Stimulated activated CD4-positive, alpha-beta T cell treated with anti-CD3 and anti-CD28 coated beads, TNF-alpha, amount 100 ng/mL, for 48 hours (primary cell): ENCODE results near the gene CD68.

ENCODE experiments used
- DNase-seq, 3 donors: peaks; one replicate each; pipeline ENCODE4 v3.0.0-alpha.2; 2020; ENCODE audit warnings: low read depth in 3 of 3

CD68 gene

DNA sequence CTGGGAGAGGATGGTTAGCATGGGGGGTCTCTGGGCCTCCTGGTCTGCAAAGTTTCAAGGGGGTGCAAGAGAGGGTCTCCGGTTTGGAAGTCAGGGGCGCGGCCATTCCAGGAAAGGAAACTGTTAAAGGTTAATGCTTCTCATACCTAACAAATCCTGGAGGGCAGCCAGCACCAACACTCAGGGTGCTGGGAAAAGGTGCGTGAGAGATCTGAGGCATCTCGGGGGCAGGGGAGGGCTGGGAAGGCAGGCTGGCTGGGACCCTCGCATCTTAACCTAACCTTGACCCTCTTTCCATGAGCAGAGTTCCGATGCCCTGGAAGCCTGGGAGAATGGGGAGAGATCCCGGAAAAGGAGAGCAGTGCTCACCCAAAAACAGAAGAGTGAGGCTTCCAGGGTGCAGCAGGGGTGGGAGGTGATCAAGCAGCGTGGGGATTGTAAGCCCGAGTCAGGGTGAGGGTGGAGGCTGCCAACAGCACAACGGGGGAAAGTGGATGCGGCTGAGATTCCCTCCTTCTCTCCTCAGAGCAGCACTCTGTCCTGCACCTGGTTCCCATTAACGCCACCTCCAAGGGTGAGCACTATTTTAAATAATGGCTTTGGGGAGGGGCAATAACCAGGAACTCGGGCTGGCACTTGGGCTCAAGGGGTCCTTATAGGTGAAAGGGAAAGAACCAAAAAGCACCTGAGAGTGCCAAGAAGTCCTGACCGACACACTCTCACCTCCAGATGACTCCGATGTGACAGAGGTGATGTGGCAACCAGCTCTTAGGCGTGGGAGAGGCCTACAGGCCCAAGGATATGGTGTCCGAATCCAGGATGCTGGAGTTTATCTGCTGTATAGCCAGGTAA lies 19.9 kb upstream of the CD68 start:
- no peak for DNase-seq

DNA sequence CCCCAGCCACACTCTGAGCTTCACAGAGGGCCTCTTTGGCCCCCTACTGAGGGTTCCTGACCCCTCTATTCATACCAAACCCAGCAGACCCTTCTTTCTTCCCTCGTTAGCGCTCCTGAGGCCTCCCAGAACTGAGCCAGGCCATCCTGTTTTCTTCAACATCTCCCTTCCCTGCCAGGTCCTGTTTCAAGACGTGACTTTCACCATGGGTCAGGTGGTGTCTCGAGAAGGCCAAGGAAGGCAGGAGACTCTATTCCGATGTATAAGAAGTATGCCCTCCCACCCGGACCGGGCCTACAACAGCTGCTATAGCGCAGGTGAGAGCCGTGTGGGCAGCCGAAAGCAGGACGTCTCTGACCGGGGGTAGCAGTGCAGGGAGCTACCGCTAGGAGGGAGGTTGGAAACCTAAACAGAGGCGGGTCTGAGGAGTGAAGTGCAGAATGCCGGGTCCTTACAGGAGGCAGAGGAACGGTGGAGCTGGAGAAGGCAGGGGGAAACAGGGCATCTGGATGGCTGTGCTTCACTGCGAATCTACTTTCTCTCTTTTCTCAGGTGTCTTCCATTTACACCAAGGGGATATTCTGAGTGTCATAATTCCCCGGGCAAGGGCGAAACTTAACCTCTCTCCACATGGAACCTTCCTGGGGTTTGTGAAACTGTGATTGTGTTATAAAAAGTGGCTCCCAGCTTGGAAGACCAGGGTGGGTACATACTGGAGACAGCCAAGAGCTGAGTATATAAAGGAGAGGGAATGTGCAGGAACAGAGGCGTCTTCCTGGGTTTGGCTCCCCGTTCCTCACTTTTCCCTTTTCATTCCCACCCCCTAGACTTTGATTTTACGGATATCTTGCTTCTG lies 19.0 kb upstream of the CD68 start:
- peak; percentile 51 to 61 (median 52) for DNase-seq

DNA sequence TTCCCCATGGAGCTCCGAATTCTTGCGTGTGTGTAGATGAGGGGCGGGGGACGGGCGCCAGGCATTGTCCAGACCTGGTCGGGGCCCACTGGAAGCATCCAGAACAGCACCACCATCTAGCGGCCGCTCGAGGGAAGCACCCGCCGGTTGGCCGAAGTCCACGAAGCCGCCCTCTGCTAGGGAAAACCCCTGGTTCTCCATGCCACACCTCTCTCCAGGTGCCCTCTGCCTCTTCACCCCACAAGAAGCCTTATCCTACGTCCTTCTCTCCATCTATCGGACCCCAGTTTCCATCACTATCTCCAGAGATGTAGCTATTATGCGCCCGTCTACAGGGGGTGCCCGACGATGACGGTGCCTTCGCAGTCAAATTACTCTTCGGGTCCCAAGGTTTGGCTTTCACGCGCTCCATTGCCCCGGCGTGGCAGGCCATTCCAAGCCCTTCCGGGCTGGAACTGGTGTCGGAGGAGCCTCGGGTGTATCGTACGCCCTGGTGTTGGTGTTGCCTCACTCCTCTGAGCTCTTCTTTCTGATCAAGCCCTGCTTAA lies 18.3 kb upstream of the CD68 start:
- DNase-seq, result peak; percentile 75 to 83 (median 77)

DNA sequence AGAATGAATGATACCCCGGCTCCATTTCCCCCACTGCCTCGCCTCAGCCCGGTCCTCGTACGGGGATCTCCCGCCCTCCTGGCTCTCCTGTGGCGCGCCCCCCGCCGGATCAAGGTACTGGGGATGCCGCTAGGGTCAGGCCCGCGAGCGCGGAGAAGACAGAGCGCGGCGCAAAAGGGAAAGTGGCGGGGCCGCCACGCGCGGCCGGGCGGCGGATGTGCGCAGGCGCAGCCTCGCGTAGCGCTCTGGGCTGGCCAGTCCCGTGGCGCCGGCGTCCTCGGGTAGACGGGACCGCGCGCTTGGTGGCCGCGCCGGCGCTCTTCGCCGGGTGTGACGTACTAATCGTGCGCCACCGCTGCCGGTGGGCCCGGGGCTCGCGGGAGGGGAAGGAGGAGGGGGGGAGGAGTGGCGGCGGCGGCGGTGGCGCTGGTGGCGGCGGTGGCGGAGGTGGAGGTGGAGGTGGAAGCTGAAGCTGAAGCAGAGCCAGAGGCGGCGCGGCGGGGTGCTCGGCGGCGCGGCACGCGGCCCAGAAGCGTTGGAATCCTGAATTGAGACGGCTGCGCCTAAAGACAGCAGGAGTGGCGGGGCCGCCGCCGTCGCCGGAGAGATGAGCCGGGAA lies 17.7 kb upstream of the CD68 start, which contains the start of gene SENP3:
TSS of gene SENP3 (plus strand) at position 331 of the 619 bp plus-strand sequence. CDS start 1,158 bp downstream, outside the sequence.
- peak; percentile 79 to 90 (median 82) for DNase-seq

DNA sequence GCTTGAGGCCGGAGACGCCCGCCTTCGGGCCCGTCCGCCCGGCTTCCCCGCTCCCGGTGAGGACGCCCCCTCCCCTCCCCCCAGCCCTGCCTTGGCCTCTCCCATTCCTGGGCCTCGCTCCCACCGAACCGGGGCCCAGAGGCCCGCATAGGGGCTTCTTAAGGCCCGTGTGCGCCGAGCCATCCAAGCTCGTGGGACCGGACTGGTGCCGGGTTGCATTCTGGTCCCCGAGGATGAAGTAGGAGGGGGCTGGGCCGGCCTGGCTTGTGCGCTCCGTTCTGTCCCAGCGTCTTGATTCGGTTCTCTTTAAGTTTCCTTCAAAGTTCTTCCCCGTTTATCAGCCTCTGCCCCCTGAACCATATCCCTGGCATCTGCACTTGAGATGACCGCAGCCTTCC lies 17.2 kb upstream of the CD68 start:
- no peak for DNase-seq

DNA sequence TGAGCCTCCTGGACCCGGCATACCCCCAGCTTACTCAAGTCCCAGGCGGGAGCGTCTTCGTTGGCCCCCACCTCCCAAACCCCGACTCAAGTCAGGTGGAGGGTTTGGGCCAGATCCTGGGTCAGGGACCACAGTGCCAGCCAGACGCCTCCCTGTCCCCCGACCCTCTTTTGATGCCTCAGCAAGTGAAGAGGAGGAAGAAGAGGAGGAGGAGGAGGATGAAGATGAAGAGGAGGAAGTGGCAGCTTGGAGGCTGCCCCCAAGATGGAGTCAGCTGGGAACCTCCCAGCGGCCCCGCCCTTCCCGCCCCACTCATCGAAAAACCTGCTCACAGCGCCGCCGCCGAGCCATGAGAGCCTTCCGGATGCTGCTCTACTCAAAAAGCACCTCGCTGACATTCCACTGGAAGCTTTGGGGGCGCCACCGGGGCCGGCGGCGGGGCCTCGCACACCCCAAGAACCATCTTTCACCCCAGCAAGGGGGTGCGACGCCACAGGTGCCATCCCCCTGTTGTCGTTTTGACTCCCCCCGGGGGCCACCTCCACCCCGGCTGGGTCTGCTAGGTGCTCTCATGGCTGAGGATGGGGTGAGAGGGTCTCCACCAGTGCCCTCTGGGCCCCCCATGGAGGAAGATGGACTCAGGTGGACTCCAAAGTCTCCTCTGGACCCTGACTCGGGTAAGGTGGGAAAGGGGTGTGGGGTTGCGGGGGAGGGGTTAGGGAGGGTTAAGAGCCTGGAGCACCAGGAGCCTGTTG lies 16.1 kb upstream of the CD68 start:
- DNase-seq, result no peak

DNA sequence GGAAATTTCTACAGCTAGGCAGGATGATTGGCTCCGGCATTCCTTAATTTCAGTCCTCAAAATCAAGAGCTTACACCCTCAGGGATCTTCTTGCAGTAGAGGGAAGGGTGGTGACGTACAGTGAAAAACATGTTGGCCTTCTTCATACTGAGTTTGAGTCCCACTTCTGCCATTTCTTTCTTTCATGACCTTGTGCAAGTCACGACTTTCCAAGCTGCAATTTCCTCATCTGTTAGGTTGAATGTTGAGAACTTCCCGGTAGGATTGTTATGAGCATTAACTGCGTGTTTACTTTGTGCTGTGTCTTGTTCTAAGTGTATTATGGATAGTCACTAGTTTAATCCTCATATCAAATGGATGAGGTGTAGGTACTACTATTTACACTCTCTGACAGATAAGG lies 9.9 kb upstream of the CD68 start:
- DNase-seq, result no peak

DNA sequence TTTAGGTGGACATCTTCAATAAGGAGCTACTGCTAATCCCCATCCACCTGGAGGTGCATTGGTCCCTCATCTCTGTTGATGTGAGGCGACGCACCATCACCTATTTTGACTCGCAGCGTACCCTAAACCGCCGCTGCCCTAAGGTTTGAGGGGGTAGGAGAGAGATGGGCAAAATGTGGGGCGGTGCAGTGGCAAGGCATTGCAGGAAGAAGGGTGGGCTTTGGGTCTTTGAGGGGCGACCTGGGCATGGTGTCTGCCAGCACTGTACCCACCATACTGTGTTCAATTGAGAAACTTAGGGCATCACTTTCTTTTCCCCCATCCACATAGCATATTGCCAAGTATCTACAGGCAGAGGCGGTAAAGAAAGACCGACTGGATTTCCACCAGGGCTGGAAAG lies 9.1 kb upstream of the CD68 start:
- DNase-seq, result no peak

DNA sequence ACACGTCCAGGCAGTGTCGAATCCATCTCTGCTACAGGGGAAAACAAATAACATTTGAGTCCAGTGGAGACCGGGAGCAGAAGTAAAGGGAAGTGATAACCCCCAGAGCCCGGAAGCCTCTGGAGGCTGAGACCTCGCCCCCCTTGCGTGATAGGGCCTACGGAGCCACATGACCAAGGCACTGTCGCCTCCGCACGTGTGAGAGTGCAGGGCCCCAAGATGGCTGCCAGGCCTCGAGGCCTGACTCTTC lies 7.2 kb upstream of the CD68 start:
- DNase-seq, result peak in 1 of 3 donors; percentile 96

DNA sequence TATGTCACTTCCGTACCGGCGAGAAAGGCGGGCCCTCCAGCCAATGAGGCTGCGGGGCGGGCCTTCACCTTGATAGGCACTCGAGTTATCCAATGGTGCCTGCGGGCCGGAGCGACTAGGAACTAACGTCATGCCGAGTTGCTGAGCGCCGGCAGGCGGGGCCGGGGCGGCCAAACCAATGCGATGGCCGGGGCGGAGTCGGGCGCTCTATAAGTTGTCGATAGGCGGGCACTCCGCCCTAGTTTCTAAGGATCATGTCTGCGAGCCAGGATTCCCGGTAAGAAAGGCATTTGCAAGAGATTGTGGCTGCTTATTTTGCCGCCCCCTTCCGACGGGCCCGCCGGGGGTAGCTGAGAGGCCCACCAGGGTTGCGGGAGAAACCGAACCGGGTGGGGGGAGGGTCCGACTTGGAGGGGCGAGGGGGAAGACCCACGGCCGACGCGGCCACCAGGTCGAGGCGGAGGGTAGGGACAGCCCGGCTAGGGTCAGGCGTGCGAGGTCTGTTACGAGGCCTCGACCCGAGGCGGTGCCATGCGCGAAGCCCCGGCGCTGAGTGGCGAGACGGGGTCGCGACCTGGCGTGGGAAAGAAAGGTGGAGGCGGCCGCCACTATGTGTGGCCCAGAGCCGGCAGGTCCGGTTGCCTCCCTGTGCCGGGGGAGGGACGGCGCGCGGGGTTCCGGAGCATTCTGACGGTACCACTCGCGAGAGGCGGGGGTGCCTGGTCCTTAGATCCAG lies 6.7 kb upstream of the CD68 start:
- DNase-seq, result peak in 2 of 3 donors; percentile 99 to 100

DNA sequence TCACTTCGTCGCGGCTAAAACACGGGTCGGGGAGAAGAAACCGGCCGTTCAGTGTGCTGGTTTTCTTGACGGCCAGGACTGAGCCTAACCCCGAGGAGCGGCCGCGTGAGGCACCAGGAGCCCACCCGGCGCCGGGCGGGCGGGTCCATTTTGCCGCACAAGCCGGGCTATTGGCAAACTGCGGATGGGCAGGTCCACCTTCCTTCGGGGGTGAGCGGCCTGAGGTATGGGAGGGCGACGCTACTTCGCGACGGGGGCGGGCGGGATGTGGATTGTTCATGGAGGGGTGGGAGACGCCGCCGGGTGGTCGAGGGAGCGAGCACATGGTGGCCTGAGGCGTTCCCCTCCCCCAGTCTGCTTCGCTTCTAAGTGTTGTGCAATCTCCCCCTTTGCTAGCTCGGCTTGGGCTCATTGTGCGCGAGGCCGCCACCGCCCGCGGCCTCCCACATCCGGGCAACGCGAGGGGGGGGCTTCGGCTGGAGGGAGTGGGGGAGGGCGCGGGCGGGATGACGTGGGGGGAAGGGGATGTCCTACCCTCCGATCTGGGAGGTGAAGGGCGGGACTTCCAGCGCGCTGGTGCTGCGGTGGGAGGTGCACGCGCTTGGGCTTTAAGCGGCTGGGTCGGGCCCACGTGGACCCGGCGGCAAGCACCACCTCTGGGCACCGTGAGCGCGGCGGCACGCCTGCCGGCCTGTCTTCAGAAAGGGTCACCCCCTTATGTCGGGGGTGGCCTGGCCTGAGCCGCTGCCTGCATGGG lies 5.9 kb upstream of the CD68 start:
- peak; percentile 80 to 86 (median 83) for DNase-seq

DNA sequence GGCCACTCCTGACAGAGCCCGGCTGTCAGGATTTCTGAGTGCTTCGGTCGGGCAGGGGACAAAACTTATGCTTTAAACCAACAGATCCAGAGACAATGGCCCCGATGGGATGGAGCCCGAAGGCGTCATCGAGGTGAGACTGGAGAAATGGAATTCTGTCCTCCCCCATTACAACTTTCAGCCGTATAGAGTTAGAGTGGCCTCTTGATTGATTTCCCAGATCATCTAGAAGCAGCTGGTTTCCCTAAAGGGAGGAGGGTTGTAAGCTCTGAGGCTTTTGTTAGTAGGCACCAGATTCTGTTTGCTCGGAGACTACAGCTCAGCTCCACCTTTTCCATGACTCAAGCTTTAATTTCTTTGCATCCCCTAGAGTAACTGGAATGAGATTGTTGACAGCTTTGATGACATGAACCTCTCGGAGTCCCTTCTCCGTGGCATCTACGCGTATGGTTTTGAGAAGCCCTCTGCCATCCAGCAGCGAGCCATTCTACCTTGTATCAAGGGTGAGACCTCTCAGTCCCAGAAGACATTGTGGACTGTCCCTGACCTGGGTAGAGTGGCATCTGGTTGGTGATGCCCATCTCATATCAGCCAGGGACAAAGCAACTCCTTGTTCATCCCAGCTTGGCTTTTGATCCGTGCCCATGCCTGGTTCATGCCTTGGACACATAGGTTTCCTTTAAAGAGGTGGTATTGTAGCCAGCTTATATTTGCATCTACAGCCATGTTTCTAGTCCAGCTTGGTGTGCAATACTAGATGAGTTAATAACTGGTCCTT lies 5.1 kb upstream of the CD68 start:
- DNase-seq, result no peak

DNA sequence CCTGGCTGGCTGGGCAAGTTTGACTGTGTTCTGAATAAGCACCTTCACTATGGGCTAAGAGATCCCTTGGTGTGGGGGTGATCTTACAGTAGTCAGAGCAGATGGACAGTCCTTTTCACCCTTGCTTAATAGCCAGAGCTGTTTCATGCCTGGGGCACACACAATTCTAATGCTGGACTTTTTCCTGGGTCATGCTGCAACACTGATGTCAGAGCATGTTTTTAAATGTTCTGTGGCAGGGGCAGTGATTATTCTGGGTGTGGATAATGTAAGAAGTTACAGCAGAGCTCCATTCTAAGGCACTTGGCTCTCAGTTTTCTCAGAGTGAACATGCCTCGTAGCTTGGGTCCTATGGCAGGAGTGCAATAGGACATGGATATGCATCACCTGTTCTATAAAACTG lies 4.0 kb upstream of the CD68 start:
- no peak for DNase-seq

DNA sequence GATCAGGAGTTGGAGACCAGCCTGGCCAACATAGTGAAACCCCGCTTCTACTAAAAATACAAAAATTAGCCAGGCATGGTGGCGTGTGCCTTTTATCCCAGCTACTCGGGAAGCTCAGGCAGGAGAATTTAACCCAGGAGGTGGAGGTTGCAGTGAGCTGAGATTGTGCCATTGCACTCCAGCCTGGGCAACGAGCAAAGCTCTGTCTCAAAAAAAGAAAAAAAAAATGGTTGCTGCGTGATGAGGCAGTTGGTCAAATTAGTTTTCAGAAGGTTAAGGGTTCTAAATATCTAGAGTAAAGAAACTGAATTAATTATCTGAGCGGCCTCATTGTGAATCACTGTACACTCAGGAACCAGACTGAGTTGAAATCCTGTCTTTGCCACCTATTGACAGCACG lies 3.5 kb upstream of the CD68 start:
- no peak for DNase-seq

DNA sequence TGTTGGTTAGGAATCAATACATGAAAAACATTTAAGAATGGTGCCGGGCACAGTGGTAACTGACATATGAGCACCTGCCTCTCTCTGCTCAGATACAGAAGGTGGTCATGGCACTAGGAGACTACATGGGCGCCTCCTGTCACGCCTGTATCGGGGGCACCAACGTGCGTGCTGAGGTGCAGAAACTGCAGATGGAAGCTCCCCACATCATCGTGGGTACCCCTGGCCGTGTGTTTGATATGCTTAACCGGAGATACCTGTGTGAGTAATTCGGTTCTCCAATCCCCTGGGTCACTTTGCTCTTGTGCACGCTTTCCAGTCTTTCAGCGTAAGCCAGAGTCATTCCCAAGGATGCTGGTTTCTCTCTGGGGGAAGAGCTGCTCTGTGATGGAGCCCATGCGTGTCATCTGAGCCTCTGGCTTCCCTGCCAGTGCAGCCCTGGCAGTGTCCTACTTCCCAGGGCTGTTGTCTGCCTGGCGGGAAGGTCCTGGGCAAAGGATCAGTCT lies 3.0 kb upstream of the CD68 start:
- no peak for DNase-seq

DNA sequence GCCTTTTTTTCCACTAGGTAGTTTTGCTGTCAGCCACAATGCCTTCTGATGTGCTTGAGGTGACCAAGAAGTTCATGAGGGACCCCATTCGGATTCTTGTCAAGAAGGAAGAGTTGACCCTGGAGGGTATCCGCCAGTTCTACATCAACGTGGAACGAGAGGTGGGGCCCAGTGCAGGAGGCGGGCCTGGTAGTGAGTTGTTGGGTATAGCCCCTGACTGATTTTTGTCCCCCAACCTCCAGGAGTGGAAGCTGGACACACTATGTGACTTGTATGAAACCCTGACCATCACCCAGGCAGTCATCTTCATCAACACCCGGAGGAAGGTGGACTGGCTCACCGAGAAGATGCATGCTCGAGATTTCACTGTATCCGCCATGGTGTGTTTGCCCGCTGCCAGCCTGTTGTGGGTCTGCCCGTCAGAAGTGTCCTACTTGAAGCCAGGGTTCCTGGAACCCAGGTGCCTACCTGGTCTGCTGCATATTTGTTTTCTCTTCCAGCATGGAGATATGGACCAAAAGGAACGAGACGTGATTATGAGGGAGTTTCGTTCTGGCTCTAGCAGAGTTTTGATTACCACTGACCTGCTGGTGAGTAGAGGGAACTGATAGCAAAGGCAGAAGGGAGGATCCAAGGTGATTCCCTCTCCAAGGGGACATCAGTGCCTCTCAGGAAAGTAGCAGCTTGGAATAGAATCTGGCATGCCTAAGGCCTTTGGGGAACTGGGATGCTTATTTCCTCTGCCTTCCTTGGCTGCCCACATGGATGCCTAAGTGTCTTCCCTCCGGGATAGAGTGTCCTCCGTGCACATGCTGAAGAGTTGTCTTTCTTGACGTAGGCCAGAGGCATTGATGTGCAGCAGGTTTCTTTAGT lies 1.9 kb upstream of the CD68 start:
- no peak for DNase-seq

DNA sequence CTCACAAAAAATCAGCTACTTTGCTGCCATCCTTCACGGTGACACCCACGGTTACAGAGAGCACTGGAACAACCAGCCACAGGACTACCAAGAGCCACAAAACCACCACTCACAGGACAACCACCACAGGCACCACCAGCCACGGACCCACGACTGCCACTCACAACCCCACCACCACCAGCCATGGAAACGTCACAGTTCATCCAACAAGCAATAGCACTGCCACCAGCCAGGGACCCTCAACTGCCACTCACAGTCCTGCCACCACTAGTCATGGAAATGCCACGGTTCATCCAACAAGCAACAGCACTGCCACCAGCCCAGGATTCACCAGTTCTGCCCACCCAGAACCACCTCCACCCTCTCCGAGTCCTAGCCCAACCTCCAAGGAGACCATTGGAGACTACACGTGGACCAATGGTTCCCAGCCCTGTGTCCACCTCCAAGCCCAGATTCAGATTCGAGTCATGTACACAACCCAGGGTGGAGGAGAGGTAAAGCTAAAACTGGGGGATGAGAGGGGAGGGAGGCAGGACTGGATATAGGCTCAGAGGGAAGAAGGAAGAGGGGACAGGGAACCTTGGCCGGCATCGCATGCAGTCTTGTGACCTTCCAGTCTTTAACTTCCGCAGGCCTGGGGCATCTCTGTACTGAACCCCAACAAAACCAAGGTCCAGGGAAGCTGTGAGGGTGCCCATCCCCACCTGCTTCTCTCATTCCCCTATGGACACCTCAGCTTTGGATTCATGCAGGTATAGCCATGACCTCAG lies 581 bp downstream of the CD68 start:
- DNase-seq, result no peak
